Activated CD4-positive, alpha-beta memory T cell treated with anti-CD3 and anti-CD28 coated beads, Interleukin-2, amount 10 ng/mL, durations not matched to agents 7 days and 5 days (primary cell): ENCODE data around the gene POU2F2. TPM values are rescaled to one million over a fixed set of nuclear protein-coding genes. Genes with fewer than 3 reads are reported as not detected.

ENCODE experiments used
- CTCF ChIA-PET: fragments of 350-600 bp; sonication (Branson Sonifier 250); formaldehyde crosslinking; loops from one replicate; lab custom pipeline; 2021; ENCODE audit warnings: antibody characterized with exemption, inconsistent platforms; lab: Charles Lee
- POLR2A ChIA-PET: fragments of 350-600 bp; sonication (Branson Sonifier 250); formaldehyde crosslinking; loops from one replicate; lab custom pipeline; 2021; ENCODE audit warnings: antibody characterized with exemption; lab: Charles Lee
- DNase-seq: peaks from one replicate; pipeline ENCODE4 v3.0.0-alpha.2; 2020
- H3K27ac Mint-ChIP-seq: one replicate; pipeline ENCODE4 v1.8.0; 2021; ENCODE audit warnings: mild to moderate bottlenecking, mixed read lengths
- H3K27me3 Mint-ChIP-seq: one replicate; pipeline ENCODE4 v1.8.0; 2021; ENCODE audit warnings: mixed read lengths
- H3K36me3 Mint-ChIP-seq: one replicate; pipeline ENCODE4 v1.8.0; 2021; ENCODE audit warnings: low read depth, mixed read lengths
- H3K4me1 Mint-ChIP-seq: one replicate; pipeline ENCODE4 v1.8.0; 2021; ENCODE audit warnings: mixed read lengths
- H3K4me3 Mint-ChIP-seq: one replicate; pipeline ENCODE4 v1.8.0; 2021; ENCODE audit warnings: mild to moderate bottlenecking, mixed read lengths
- H3K9me3 Mint-ChIP-seq: one replicate; pipeline ENCODE4 v1.8.0; 2021; ENCODE audit warnings: mixed read lengths
- total RNA-seq, 2 experiments: library from RNA; stranded (reverse); gene quantifications; one replicate each; pipeline ENCODE4 v1.2.3, GENCODE V29; 2021

POU2F2 gene
- total RNA-seq, 2 experiments from 2014 or later, result 31.3 to 35.8 TPM

DNA sequence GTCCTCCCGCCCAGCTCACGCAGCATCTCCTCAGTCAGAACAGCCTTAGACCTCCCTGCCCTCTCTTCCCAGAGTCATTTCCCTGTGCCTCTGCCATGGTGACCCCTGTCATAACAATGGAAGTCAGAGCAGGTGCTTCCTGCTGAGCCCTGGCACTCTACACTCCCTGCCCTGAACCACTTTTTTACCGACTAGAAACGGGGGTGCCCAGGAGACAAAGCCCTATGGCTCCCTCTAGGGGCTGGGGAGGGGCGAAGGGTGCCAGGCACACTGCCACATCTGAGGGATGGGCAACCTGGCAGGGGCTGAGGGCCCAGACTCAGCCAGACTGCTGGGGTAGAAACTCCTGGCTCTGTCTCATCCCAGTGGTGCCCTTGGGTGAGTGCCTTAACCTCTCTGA lies 39.9 kb downstream of the POU2F2 start:
- DNase-seq, result peak; percentile 62
- no peak overlapping the region for H3K27ac Mint-ChIP-seq
- H3K9me3 Mint-ChIP-seq, result no peaks in the 10 kb centered on the region
- no peaks in the 10 kb centered on the region for H3K27me3 Mint-ChIP-seq
- no peak overlapping the region for H3K4me3 Mint-ChIP-seq
- H3K36me3 Mint-ChIP-seq, result peaks cover 34% of the 10 kb centered on the region
- ChIA-PET CTCF (interaction anchor here (0.6 to 1.4 kb wide), 2 partner anchors 16 to 58 kb away, joined by 3 to 4 read pairs; no protein-coding TSS in a partner anchor), POLR2A (no interaction called here)
- peaks cover 34% of the 10 kb centered on the region for H3K4me1 Mint-ChIP-seq

DNA sequence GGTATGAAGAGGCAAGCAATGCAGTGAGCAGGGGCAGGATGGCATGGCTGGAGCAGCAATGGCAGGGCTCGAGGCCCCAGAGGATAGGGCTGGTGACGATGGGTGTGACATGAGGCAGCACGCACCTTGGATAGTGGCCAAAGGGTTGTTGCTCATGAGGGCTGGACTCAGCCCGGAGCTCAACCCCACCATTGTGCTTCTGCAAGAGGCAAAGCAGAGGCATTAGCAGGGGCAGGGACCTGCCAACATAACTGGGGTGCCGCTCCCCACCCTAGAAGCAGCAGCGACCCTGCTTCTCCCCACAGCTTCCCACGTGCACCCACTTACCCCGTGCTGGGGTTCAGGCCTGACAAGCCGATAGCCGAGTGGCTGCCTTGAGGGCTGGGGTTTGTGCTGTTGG lies 40.5 kb downstream of the POU2F2 start:
- no peak overlapping the region for H3K4me3 Mint-ChIP-seq
- no peaks in the 10 kb centered on the region for H3K27me3 Mint-ChIP-seq
- H3K4me1 Mint-ChIP-seq, result peaks cover 34% of the 10 kb centered on the region
- POLR2A ChIA-PET, result no interaction called here
- H3K36me3 Mint-ChIP-seq, result peaks cover 32% of the 10 kb centered on the region
- DNase-seq, result no peak
- CTCF ChIA-PET, result interaction anchor here (0.6 kb wide), 1 partner anchor 57 kb away, joined by 3 read pairs; no protein-coding TSS in a partner anchor
- H3K27ac Mint-ChIP-seq, result no peak overlapping the region
- H3K9me3 Mint-ChIP-seq, result no peaks in the 10 kb centered on the region

DNA sequence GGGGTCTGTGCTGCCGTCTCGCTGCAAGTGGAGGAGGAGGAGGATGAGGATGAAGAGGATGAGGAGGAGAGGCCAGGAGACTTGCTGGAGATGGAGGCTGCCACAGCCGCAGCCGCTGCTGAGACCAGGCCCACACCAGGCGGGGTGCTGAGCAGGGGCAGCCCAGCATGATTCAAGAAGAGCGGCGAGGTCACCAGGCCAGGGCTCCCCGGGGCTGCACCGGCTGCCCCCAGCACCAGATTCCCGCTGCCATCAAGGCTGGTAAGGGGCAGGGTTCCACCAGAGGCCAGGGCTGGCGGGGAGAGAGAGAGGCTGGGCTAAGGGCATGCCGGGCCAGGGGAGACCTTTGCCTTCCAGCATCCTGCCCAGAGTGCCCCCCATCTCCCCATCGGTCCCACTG lies 40.9 kb downstream of the POU2F2 start:
- Mint-ChIP-seq H3K4me3 (no peak overlapping the region), H3K4me1 (peaks cover 34% of the 10 kb centered on the region), H3K36me3 (peaks cover 28% of the 10 kb centered on the region), H3K27ac (peak overlapping the region; percentile 66), H3K27me3 (no peaks in the 10 kb centered on the region), H3K9me3 (no peaks in the 10 kb centered on the region)
- no peak for DNase-seq
- ChIA-PET POLR2A (interaction anchor here (0.6 kb wide), 2 partner anchors 28 to 216 kb away, joined by 3 read pairs; no protein-coding TSS in a partner anchor), CTCF (no interaction called here)

DNA sequence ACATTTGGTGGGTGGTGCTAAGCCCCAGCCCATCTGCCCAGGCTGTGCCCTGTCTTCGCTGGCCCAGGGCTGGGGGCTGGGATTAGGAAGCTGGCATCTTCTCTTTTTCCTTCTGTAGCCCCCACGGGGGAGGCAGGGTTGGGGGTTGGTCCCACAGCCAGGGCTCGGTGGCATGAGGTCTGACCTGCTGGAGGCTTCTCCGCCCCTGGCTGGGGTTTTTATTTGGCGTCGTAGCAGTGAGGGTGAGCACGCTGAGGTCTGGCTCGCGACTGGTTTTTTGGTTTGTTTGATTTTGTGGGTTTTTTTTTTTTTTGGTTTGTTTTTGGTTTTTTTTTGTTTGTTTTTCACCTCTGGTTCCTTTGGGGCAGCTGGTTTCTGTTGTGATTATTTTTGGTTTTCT lies 41.6 kb downstream of the POU2F2 start:
- H3K36me3 Mint-ChIP-seq, result peaks cover 27% of the 10 kb centered on the region
- POLR2A ChIA-PET, result interaction anchor here (0.6 kb wide), 2 partner anchors 27 to 215 kb away, joined by 3 read pairs; no protein-coding TSS in a partner anchor
- DNase-seq, result no peak

DNA sequence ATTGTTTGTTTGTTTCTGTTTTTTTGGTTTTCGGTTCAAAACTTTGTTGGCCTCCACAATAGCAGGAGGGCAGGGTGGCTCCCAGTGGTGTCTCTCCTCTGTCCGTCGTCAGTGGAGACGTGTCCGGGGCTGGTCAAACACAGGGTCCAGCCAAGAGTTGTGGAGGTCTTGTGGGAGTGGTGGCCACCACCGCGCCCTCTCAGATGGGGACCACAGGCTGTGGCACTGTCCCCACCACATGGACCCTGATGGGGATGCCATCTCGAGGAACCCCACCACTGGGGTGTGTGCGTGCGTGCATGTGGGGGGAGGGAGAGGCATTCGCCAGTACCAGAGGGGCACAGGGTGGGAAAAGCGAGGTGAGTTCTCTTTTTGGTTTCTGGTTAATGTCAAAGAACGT lies 42.5 kb downstream of the POU2F2 start:
- H3K27me3 Mint-ChIP-seq, result no peaks in the 10 kb centered on the region
- CTCF ChIA-PET, result interaction anchor here (0.9 to 1.0 kb wide), 2 partner anchors 8 to 10 kb away, joined by 3 read pairs; no protein-coding TSS in a partner anchor
- no peak overlapping the region for H3K27ac Mint-ChIP-seq
- DNase-seq, result no peak
- no peak overlapping the region for H3K4me3 Mint-ChIP-seq
- peaks cover 23% of the 10 kb centered on the region for H3K36me3 Mint-ChIP-seq
- POLR2A ChIA-PET, result no interaction called here
- no peaks in the 10 kb centered on the region for H3K9me3 Mint-ChIP-seq
- peaks cover 34% of the 10 kb centered on the region for H3K4me1 Mint-ChIP-seq

More for the DNA sequence above, 41.6 kb downstream of the POU2F2 start:
- CTCF ChIA-PET, result interaction anchor here (0.7 to 1.0 kb wide), 5 partner anchors 9 to 466 kb away, joined by 3 read pairs; no protein-coding TSS in a partner anchor
- Mint-ChIP-seq H3K9me3 (no peaks in the 10 kb centered on the region), H3K4me3 (no peak overlapping the region), H3K4me1 (peaks cover 34% of the 10 kb centered on the region), H3K27me3 (no peaks in the 10 kb centered on the region), H3K27ac (peak overlapping the region; percentile 66)

DNA sequence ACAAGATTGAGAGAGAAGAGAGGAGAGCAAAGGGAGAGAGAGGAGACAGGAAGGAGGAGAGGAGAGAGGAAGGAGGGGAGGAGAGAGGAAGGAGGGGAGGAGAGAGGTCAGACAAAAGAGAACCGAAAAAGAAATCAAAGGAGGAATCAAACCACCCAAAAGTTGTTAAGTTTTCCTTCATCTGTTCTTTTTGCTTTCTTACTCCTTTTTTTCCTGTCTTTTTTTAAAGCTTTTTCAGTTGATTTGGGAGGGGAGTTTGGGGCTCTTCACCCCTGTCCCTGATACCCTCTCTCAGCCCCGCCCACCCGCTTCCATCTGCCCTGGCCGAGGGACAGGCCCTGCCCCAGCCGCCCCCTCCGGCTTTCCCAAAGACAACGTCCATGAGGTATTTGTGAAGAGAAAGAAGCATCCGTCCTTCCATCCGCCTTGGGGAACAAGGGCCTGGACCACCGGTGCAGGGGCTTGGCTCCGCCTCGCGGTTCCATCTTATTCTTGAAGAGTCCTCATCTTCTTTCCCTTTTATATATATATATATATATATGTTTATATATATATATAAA lies 43.0 kb downstream of the POU2F2 start:
- ChIA-PET CTCF (no interaction called here), POLR2A (no interaction called here)
- no peak overlapping the region for H3K27ac Mint-ChIP-seq
- H3K4me3 Mint-ChIP-seq, result no peak overlapping the region
- DNase-seq, result no peak
- H3K36me3 Mint-ChIP-seq, result peaks cover 18% of the 10 kb centered on the region
- H3K27me3 Mint-ChIP-seq, result no peaks in the 10 kb centered on the region
- H3K9me3 Mint-ChIP-seq, result no peaks in the 10 kb centered on the region
- peaks cover 34% of the 10 kb centered on the region for H3K4me1 Mint-ChIP-seq

DNA sequence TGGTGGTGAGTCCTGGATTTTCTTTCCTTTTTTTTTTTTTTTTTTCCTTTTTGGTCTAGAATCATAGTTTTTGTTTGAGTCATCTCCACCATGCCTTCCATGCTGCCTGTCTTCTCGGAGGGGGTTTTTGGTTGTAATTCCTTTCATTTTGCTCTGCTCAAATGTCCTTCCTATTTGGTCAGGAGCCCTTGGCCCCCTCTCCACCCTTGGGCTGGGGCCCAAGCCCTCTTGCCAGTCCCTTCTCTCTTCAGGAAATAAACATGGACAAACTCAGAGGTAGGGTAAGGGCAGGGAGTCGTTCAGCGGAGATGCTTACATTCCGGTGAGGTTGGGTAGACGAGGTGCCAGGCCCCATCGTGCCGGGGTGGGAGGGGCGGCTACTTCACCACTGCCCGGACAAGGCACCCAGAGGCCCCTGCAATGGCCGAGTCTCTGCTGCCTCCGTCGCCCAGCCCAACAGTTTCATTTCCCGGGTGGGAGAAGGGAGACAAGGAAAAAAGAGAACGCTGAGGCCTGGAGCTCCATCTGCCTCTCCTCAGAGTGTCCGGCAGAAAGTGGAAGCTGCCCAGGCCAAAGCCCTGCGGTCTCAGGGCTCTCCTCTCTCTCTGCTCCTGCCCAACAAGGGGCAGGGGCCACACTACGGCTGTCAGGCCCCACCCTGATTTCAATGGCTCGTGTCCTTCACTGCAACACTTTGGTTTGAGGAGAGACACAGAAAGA lies 43.6 kb downstream of the POU2F2 start:
- peaks cover 13% of the 10 kb centered on the region for H3K36me3 Mint-ChIP-seq
- H3K27me3 Mint-ChIP-seq, result no peaks in the 10 kb centered on the region
- POLR2A ChIA-PET, result no interaction called here
- peaks cover 34% of the 10 kb centered on the region for H3K4me1 Mint-ChIP-seq
- no peaks in the 10 kb centered on the region for H3K9me3 Mint-ChIP-seq
- CTCF ChIA-PET, result no interaction called here
- no peak overlapping the region for H3K4me3 Mint-ChIP-seq
- DNase-seq, result no peak
- H3K27ac Mint-ChIP-seq, result no peak overlapping the region

DNA sequence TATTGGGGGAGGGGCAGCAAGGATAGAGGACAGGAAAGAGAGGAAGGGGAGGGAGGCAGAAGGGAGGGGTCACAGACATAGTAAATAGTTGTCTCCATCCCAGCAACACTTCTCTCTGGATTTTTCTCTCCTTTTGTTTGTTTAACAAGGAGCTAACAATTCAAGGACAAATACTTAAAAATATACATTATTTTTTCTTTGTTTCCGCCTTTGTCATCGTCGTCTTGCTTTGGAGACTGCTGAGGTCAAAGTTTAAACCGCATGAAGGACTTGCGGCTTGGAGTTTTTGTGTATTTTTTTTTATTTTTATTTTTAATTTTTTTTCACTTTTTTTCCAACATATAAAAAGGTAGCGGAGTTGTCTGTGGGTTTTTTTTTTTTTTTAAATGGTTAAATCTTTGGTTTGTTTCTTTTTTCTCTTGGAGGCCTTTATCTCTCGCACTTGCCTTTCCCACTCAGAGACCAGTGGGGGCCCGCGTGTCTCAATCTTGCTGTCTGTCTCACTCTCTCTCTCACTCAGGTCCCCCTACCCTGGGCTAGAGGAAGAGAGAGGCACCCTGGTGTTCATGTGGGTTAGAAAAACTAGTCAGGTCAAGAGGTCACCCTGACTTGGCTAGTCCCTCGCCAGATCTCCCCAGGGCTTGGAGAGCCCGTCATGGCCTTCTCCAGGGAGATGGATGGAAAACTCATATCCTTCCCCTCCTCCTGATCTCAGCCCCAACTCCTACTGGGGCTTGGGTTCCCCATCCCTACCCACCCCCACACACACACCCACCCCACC lies 45.3 kb downstream of the POU2F2 start:
- ChIA-PET CTCF (no interaction called here), POLR2A (no interaction called here)
- Mint-ChIP-seq H3K36me3 (peaks cover 15% of the 10 kb centered on the region), H3K27me3 (no peaks in the 10 kb centered on the region), H3K27ac (no peak overlapping the region), H3K4me1 (peaks cover 31% of the 10 kb centered on the region), H3K4me3 (no peak overlapping the region), H3K9me3 (no peaks in the 10 kb centered on the region)
- no peak for DNase-seq

DNA sequence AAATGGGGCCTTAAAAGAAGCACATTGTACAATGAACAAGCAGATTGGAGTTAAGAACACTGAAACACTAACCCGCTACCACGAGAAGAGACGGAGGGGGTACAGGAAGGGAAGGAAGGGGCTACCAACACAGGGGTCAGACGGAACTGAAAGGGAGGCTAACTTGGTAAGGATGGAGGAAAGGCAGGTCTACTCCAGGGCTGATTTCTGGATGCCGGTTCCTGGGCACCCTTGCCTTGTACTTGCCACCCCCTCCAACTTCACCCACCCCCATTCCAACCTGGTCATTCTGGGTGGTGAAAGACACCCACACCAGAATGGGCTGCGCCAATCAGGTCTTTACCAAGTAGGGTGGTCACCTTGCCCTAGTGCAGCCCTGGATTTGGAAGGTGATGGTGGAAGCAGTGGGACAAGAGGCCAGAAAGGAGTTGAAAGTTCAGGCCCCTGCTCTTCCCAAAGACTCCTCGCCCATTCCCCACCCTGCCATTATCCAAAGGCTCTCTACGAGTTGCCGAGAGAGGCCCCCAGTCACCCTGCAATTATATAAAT lies 46.0 kb downstream of the POU2F2 start:
- ChIA-PET POLR2A (no interaction called here), CTCF (interaction anchor here (1.4 kb wide), 1 partner anchor 51 kb away, joined by 3 read pairs; no protein-coding TSS in a partner anchor)
- H3K27me3 Mint-ChIP-seq, result no peaks in the 10 kb centered on the region
- H3K4me1 Mint-ChIP-seq, result peaks cover 35% of the 10 kb centered on the region
- no peak overlapping the region for H3K4me3 Mint-ChIP-seq
- H3K9me3 Mint-ChIP-seq, result no peaks in the 10 kb centered on the region
- no peak overlapping the region for H3K27ac Mint-ChIP-seq
- no peak for DNase-seq
- peaks cover 22% of the 10 kb centered on the region for H3K36me3 Mint-ChIP-seq

DNA sequence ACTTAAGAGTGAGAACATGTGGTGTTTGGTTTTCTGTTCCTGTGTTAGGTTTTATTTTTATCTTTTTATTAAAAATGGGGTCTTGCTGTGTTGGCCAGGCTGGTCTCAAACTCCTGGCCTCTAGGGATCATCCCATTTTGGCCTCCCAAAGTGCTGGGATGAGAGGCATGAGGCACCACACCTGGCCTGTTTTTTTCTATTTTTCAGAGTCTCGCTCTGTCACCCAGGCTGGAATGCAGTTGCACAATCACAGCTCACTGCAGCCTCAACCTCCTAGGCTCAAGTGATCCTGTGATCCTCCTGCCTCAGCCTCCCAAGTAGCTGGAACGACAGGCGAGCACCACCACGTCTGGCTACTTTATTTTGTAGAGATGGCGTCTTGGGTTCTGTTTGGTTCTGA lies 48.7 kb downstream of the POU2F2 start:
- Mint-ChIP-seq H3K4me3 (no peak overlapping the region), H3K36me3 (peaks cover 30% of the 10 kb centered on the region)

DNA sequence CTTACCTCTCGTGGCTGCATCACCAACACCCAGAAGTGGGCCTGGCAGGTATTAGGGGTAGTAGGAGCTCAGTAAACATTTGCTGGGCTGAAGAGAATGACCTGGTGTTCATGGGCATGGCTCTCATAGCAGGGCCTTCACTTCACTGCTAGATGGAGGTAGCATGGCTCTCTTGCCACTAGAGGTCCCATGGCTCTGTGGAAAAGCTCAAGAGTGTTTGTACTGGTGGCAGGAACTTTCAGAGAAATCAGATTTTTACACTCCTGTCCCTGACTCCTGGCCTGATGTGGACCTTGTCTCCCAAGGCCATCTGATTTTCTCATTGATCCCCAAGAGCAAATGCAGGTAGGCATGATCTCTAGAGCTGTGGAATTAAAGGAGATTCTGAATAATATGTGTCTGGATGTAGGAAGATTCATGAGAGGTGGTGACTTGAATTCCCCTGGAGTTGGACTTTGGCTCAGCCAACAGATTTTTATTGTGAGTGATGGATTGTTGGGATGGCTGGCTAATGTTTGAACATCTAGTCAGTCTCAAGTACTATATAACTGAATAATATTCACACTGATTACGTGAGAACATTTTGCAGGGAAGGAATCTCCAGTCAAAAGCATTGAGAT lies 50.6 kb downstream of the POU2F2 start:
- Mint-ChIP-seq H3K27ac (peak overlapping the region; percentile 7), H3K36me3 (peaks cover 42% of the 10 kb centered on the region), H3K4me3 (no peak overlapping the region), H3K4me1 (peaks cover 30% of the 10 kb centered on the region), H3K27me3 (no peaks in the 10 kb centered on the region), H3K9me3 (no peaks in the 10 kb centered on the region)
- ChIA-PET POLR2A (interaction anchor here (0.9 kb wide), 1 partner anchor 16 kb away, joined by 3 read pairs; no protein-coding TSS in a partner anchor), CTCF (interaction anchor here (0.6 to 1.3 kb wide), 6 partner anchors 9 to 292 kb away, joined by 3 to 6 read pairs (median 4); no protein-coding TSS in a partner anchor)
- no peak for DNase-seq

More for the DNA sequence above, 48.7 kb downstream of the POU2F2 start:
- CTCF ChIA-PET, result interaction anchor here (0.6 kb wide), 1 partner anchor 330 kb away, joined by 4 read pairs; no protein-coding TSS in a partner anchor
- no peak overlapping the region for H3K27ac Mint-ChIP-seq
- no peak for DNase-seq
- POLR2A ChIA-PET, result no interaction called here
- peaks cover 16% of the 10 kb centered on the region for H3K4me1 Mint-ChIP-seq
- no peaks in the 10 kb centered on the region for H3K27me3 Mint-ChIP-seq
- no peaks in the 10 kb centered on the region for H3K9me3 Mint-ChIP-seq

DNA sequence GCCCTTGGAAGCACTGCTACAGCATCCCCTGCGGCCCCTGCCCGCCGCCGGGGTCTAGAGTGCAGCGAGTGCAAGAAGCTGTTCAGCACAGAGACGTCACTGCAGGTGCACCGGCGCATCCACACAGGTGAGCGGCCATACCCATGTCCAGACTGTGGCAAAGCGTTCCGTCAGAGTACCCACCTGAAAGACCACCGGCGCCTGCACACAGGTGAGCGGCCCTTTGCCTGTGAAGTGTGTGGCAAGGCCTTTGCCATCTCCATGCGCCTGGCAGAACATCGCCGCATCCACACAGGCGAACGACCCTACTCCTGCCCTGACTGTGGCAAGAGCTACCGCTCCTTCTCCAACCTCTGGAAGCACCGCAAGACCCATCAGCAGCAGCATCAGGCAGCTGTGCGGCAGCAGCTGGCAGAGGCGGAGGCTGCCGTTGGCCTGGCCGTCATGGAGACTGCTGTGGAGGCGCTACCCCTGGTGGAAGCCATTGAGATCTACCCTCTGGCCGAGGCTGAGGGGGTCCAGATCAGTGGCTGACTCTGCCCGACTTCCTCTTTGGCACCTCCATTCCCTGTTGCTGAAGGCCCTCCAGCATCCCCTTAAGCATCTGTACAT lies 51.4 kb downstream of the POU2F2 start:
- no peak for DNase-seq
- ChIA-PET CTCF (interaction anchor here (0.6 to 1.3 kb wide), 5 partner anchors 10 to 292 kb away, joined by 3 to 6 read pairs (median 4); no protein-coding TSS in a partner anchor), POLR2A (interaction anchor here (0.9 kb wide), 1 partner anchor 15 kb away, joined by 3 read pairs; no protein-coding TSS in a partner anchor)
- Mint-ChIP-seq H3K27ac (no peak overlapping the region), H3K27me3 (no peaks in the 10 kb centered on the region), H3K9me3 (no peaks in the 10 kb centered on the region), H3K36me3 (peaks cover 47% of the 10 kb centered on the region), H3K4me1 (peaks cover 35% of the 10 kb centered on the region), H3K4me3 (no peak overlapping the region)
